ENCODE results near the gene RGL2.
"Not testable (repeated sequence)": the region's sequence is repeated elsewhere in the genome, so short reads cannot be mapped to it uniquely, and the experiment has no call there.

RGL2 gene

GRCh38 chr6:33298773-33299236 lies at the start of gene RGL2:
RGL2 (minus strand) TSS chr6:33298942; CDS start chr6:33298610, 332 bp downstream.
- no peak for DNase-seq

GRCh38 chr6:33347816-33348215 lies 49.1 kb upstream of the RGL2 start:
- no peak for DNase-seq

- not testable (repeated sequence) for DNase-seq
Measured at GRCh38 chr6:33346972-33347371, 48.2 kb upstream of the RGL2 start.

GRCh38 chr6:33344701-33345697 lies 46.3 kb upstream of the RGL2 start:
- no peak for DNase-seq

GRCh38 chr6:33343953-33344611 lies 45.3 kb upstream of the RGL2 start:
- no peak for DNase-seq

GRCh38 chr6:33343606-33343952 lies 44.8 kb upstream of the RGL2 start:
- DNase-seq = not testable (repeated sequence)

- no peak for DNase-seq
Measured at GRCh38 chr6:33339193-33339592, 40.5 kb upstream of the RGL2 start.

- DNase-seq = no peak
Measured at GRCh38 chr6:33336495-33336894, 37.8 kb upstream of the RGL2 start.

- no peak for DNase-seq
Measured at GRCh38 chr6:33335916-33336315, 37.2 kb upstream of the RGL2 start.

- DNase-seq = no peak
Measured at GRCh38 chr6:33333666-33334065, 34.9 kb upstream of the RGL2 start.

- DNase-seq = no peak
Measured at GRCh38 chr6:33330736-33331135, 32.0 kb upstream of the RGL2 start.

- no peak for DNase-seq
Measured at GRCh38 chr6:33329058-33329457, 30.3 kb upstream of the RGL2 start.

- no peak for DNase-seq
Measured at GRCh38 chr6:33324125-33324524, 25.4 kb upstream of the RGL2 start.

- DNase-seq = no peak
Measured at GRCh38 chr6:33323623-33323948, 24.8 kb upstream of the RGL2 start.

- no peak for DNase-seq
Measured at GRCh38 chr6:33321227-33321626, 22.5 kb upstream of the RGL2 start.

- no peak for DNase-seq
Measured at GRCh38 chr6:33320315-33321181, 21.8 kb upstream of the RGL2 start.

GRCh38 chr6:33319939-33320314 lies 21.2 kb upstream of the RGL2 start:
- no peak for DNase-seq

- DNase-seq = no peak
Measured at GRCh38 chr6:33318426-33319073, 19.8 kb upstream of the RGL2 start.

- no peak for DNase-seq
Measured at GRCh38 chr6:33317669-33318425, 19.1 kb upstream of the RGL2 start, which contains the start of gene ZBTB22. ZBTB22 (minus strand) TSS chr6:33317744; CDS start chr6:33316916, 828 bp downstream.

GRCh38 chr6:33317419-33317668 lies 18.6 kb upstream of the RGL2 start:
- no peak for DNase-seq

GRCh38 chr6:33316603-33317418 lies 18.1 kb upstream of the RGL2 start:
- no peak for DNase-seq

Measured in cortex of kidney (tissue), 1 donor.